Measurements from ENCODE around the gene POLDIP3.
A peak's percentile ranks its signal among the peaks of the same experiment; 100 is the strongest.
"Not testable (repeated sequence)": the region's sequence is repeated elsewhere in the genome, so short reads cannot be mapped to it uniquely, and the experiment has no call there.

The POLDIP3 gene

GRCh38 chr22:42617155-42617983 is 2.7 kb upstream of the POLDIP3 start:
- Mint-ChIP-seq H3K36me3 (peaks cover 6% of the 10 kb centered on the region), H3K27ac (peak overlapping the region; percentile 72), H3K9me3 (no peaks in the 10 kb centered on the region), H3K4me3 (no peak overlapping the region), H3K27me3 (no peaks in the 10 kb centered on the region), H3K4me1 (peaks cover 28% of the 10 kb centered on the region)
- no peak for ATAC-seq (ENCODE audit: low read depth)
- DNase-seq (ENCODE audit: low spot score in 2 of 2): no peak

- DNase-seq (ENCODE audit: low spot score in 2 of 2); ATAC-seq (ENCODE audit: low read depth); H3K9me3 Mint-ChIP-seq; H3K36me3 Mint-ChIP-seq; H3K27me3 Mint-ChIP-seq: not testable (repeated sequence)
- peak overlapping the region; percentile 89 for H3K4me3 Mint-ChIP-seq
- H3K27ac Mint-ChIP-seq: peak overlapping the region; percentile 100
- H3K4me1 Mint-ChIP-seq: peaks cover 25% of the 10 kb centered on the region
Observed at GRCh38 chr22:42615860-42616175, 1.1 kb upstream of the POLDIP3 start.

GRCh38 chr22:42615092-42615859 is 593 bp upstream of the POLDIP3 start:
- Mint-ChIP-seq H3K27me3 (no peaks in the 10 kb centered on the region), H3K9me3 (no peaks in the 10 kb centered on the region), H3K4me1 (peaks cover 26% of the 10 kb centered on the region), H3K27ac (peak overlapping the region; percentile 100), H3K36me3 (peaks cover 6% of the 10 kb centered on the region), H3K4me3 (peak overlapping the region; percentile 89)
- ATAC-seq (ENCODE audit: low read depth) (peak; percentile 72), DNase-seq (ENCODE audit: low spot score in 2 of 2) (peak; percentile 89 to 93)

- no peaks in the 10 kb centered on the region for H3K9me3 Mint-ChIP-seq
- H3K36me3 Mint-ChIP-seq: peaks cover 6% of the 10 kb centered on the region
- no peaks in the 10 kb centered on the region for H3K27me3 Mint-ChIP-seq
- ATAC-seq (ENCODE audit: low read depth) (peak; percentile 1), DNase-seq (ENCODE audit: low spot score in 2 of 2) (no peak)
- H3K4me1 Mint-ChIP-seq: peaks cover 28% of the 10 kb centered on the region
- H3K4me3 Mint-ChIP-seq: peak overlapping the region; percentile 89
- H3K27ac Mint-ChIP-seq: peak overlapping the region; percentile 100
Observed at GRCh38 chr22:42613872-42614301, 796 bp downstream of the POLDIP3 start.

GRCh38 chr22:42612336-42612735 is 2.3 kb downstream of the POLDIP3 start:
- Mint-ChIP-seq H3K27ac (peak overlapping the region; percentile 100), H3K9me3 (no peaks in the 10 kb centered on the region), H3K4me3 (no peak overlapping the region), H3K27me3 (no peaks in the 10 kb centered on the region), H3K36me3 (peaks cover 4% of the 10 kb centered on the region), H3K4me1 (peaks cover 23% of the 10 kb centered on the region)
- ATAC-seq (ENCODE audit: low read depth) (no peak), DNase-seq (ENCODE audit: low spot score in 2 of 2) (no peak)

- Mint-ChIP-seq H3K27me3 (no peaks in the 10 kb centered on the region), H3K4me1 (peaks cover 23% of the 10 kb centered on the region)
Observed at GRCh38 chr22:42611051-42611450, 3.6 kb downstream of the POLDIP3 start.

GRCh38 chr22:42610186-42610585 is 4.5 kb downstream of the POLDIP3 start:
- Mint-ChIP-seq H3K27ac (peak overlapping the region; percentile 53), H3K4me1 (peaks cover 22% of the 10 kb centered on the region), H3K9me3 (no peaks in the 10 kb centered on the region), H3K36me3 (peaks cover 5% of the 10 kb centered on the region), H3K4me3 (no peak overlapping the region), H3K27me3 (no peaks in the 10 kb centered on the region)
- DNase-seq (ENCODE audit: low spot score in 2 of 2): no peak
- no peak for ATAC-seq (ENCODE audit: low read depth)

More at GRCh38 chr22:42611051-42611450, 3.6 kb downstream of the POLDIP3 start:
- Mint-ChIP-seq H3K9me3 (no peaks in the 10 kb centered on the region), H3K27ac (no peak overlapping the region), H3K4me3 (no peak overlapping the region), H3K36me3 (peaks cover 5% of the 10 kb centered on the region)
- ATAC-seq (ENCODE audit: low read depth): no peak
- no peak for DNase-seq (ENCODE audit: low spot score in 2 of 2)

GRCh38 chr22:42608823-42609361 is 5.8 kb downstream of the POLDIP3 start:
- DNase-seq (ENCODE audit: low spot score in 2 of 2) (no peak), ATAC-seq (ENCODE audit: low read depth) (no peak)
- H3K4me1 Mint-ChIP-seq: peaks cover 20% of the 10 kb centered on the region
- H3K27me3 Mint-ChIP-seq: no peaks in the 10 kb centered on the region
- no peak overlapping the region for H3K27ac Mint-ChIP-seq
- H3K36me3 Mint-ChIP-seq: peaks cover 5% of the 10 kb centered on the region
- no peaks in the 10 kb centered on the region for H3K9me3 Mint-ChIP-seq
- no peak overlapping the region for H3K4me3 Mint-ChIP-seq

- ATAC-seq (ENCODE audit: low read depth) (no peak), DNase-seq (ENCODE audit: low spot score in 2 of 2) (no peak)
- H3K27ac Mint-ChIP-seq: no peak overlapping the region
- H3K9me3 Mint-ChIP-seq: no peaks in the 10 kb centered on the region
- H3K27me3 Mint-ChIP-seq: no peaks in the 10 kb centered on the region
- peaks cover 20% of the 10 kb centered on the region for H3K4me1 Mint-ChIP-seq
- H3K4me3 Mint-ChIP-seq: no peak overlapping the region
- peaks cover 8% of the 10 kb centered on the region for H3K36me3 Mint-ChIP-seq
Observed at GRCh38 chr22:42608136-42608822, 6.4 kb downstream of the POLDIP3 start.

GRCh38 chr22:42607641-42608040 is 7.0 kb downstream of the POLDIP3 start:
- H3K4me3 Mint-ChIP-seq; ATAC-seq (ENCODE audit: low read depth); DNase-seq (ENCODE audit: low spot score in 2 of 2); H3K36me3 Mint-ChIP-seq; H3K27ac Mint-ChIP-seq; H3K9me3 Mint-ChIP-seq; H3K27me3 Mint-ChIP-seq: not testable (repeated sequence)
- H3K4me1 Mint-ChIP-seq: peaks cover 14% of the 10 kb centered on the region

- Mint-ChIP-seq H3K4me1 (peaks cover 8% of the 10 kb centered on the region), H3K9me3 (no peaks in the 10 kb centered on the region), H3K27me3 (no peaks in the 10 kb centered on the region), H3K36me3 (peaks cover 19% of the 10 kb centered on the region), H3K27ac (no peak overlapping the region), H3K4me3 (no peak overlapping the region)
- DNase-seq (ENCODE audit: low spot score in 2 of 2): no peak
- ATAC-seq (ENCODE audit: low read depth): no peak
Observed at GRCh38 chr22:42604403-42604802, 10.3 kb downstream of the POLDIP3 start.

- H3K4me3 Mint-ChIP-seq: no peak overlapping the region
- DNase-seq (ENCODE audit: low spot score in 2 of 2) (no peak), ATAC-seq (ENCODE audit: low read depth) (no peak)
- no peaks in the 10 kb centered on the region for H3K9me3 Mint-ChIP-seq
- H3K27me3 Mint-ChIP-seq: no peaks in the 10 kb centered on the region
- peak overlapping the region; percentile 38 for H3K27ac Mint-ChIP-seq
- peaks cover 8% of the 10 kb centered on the region for H3K4me1 Mint-ChIP-seq
- peaks cover 19% of the 10 kb centered on the region for H3K36me3 Mint-ChIP-seq
Observed at GRCh38 chr22:42603427-42603826, 11.3 kb downstream of the POLDIP3 start.

GRCh38 chr22:42602470-42602869 is 12.2 kb downstream of the POLDIP3 start:
- Mint-ChIP-seq H3K36me3 (peaks cover 20% of the 10 kb centered on the region), H3K9me3 (no peaks in the 10 kb centered on the region), H3K27me3 (no peaks in the 10 kb centered on the region), H3K27ac (no peak overlapping the region), H3K4me3 (no peak overlapping the region), H3K4me1 (peaks cover 8% of the 10 kb centered on the region)
- ATAC-seq (ENCODE audit: low read depth): no peak
- no peak for DNase-seq (ENCODE audit: low spot score in 2 of 2)
